ENCODE data around the gene LRFN5. TPM values are rescaled to one million over a fixed set of nuclear protein-coding genes. Genes with fewer than 3 reads are reported as not detected.

Gene LRFN5
- total and polyA plus RNA-seq, 2 of the 8 experiments (the other 6 are each of a cell fraction or from before 2014, with no cell fraction given): 0.85 to 4.7 TPM

DNA sequence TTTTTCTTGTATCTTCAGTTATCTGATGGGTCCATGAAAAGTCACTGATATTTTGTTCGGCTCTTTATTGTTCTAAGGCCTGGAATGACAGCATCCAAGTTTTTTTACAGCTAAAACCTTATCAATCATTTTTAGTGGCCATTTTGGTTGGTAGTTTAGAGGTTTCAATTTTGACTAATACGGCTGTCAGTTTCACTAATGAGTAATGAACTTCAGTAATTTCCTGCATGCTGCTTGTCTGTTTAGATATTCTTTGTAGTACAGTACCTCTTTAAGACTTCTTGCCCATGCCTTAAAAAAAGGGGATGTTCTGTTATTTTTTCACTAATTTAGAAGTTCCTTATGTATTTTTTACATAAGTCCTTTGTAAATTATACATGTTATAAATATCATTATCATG lies 176.7 kb downstream of the LRFN5 start:
- Histone ChIP-seq H3K56ac (replicated peaks; ENCODE audit: insufficient read length, low read depth, low read length) (no peak overlapping the region), H3K36me3 (ENCODE audit: control insufficient read depth in 2 of 4, insufficient read depth in 4 of 4, low read length in 3 of 4) (no peaks in the 10 kb centered on the region), H2BK12ac (ENCODE audit: low read depth, low read length) (no peak overlapping the region), H2AK5ac (ENCODE audit: low read depth, low read length) (no peak overlapping the region), H3K27me3 (replicated peaks in 1 of 4; ENCODE audit: control insufficient read depth in 3 of 4, extremely low read depth in 1 of 4, insufficient read depth in 3 of 4, low read length in 3 of 4) (no peaks in the 10 kb centered on the region), H3K79me1 (ENCODE audit: low read depth, low read length) (no peaks in the 10 kb centered on the region), H2BK20ac (ENCODE audit: low read length) (no peak overlapping the region), H4K8ac (ENCODE audit: extremely low read depth, insufficient read depth, low read length) (no peak overlapping the region), H4K20me1 (replicated peaks in 1 of 2; ENCODE audit: control insufficient read depth in 1 of 2, insufficient read depth in 2 of 2, low read length in 2 of 2) (no peaks in the 10 kb centered on the region), H3K14ac (ENCODE audit: insufficient read length) (no peak overlapping the region), H2AFZ (ENCODE audit: low read length) (peak overlapping the region; percentile 1; the same call in 1 of the 2 replicates), H3K4me1 (replicated peaks in 1 of 4; ENCODE audit: control insufficient read depth in 3 of 4, insufficient read depth in 4 of 4, low read length in 3 of 4) (no peaks in the 10 kb centered on the region), H4K91ac (replicated peaks; ENCODE audit: insufficient read length, low read length) (no peak overlapping the region), H2BK15ac (ENCODE audit: low read length) (no peak overlapping the region), H2BK120ac (replicated peaks; ENCODE audit: low read depth, low read length) (no peak overlapping the region), H3K27ac (ENCODE audit: low read depth, low read length) (no peak overlapping the region), H3K18ac (ENCODE audit: extremely low read depth, low read length) (no peak overlapping the region), H3K23me2 (ENCODE audit: low read depth, low read length) (no peaks in the 10 kb centered on the region), H3K9ac (replicated peaks in 1 of 4; ENCODE audit: extremely low read depth in 1 of 4, low read depth in 3 of 4, low read length in 3 of 4) (no peak overlapping the region), H3K9me3 (ENCODE audit: insufficient read depth in 2 of 2, low read depth in 1 of 2, low read length in 1 of 2) (no peaks in the 10 kb centered on the region), H3K79me2 (ENCODE audit: control insufficient read depth in 1 of 2, insufficient read depth in 2 of 2, low read length in 2 of 2) (no peaks in the 10 kb centered on the region), H3K23ac (ENCODE audit: insufficient read length) (no peak overlapping the region), H3K4me2 (ENCODE audit: insufficient read depth in 1 of 2, low read depth in 2 of 2, low read length in 2 of 2) (no peak overlapping the region), H4K5ac (ENCODE audit: insufficient read length, low read depth, low read length) (no peak overlapping the region), H3K4me3 (ENCODE audit: extremely low read depth in 1 of 4, insufficient read depth in 2 of 4, low read depth in 3 of 4, low read length in 4 of 4) (no peak overlapping the region), H3K4ac (replicated peaks; ENCODE audit: insufficient read length, low read depth, low read length) (no peak overlapping the region), H2BK5ac (ENCODE audit: low read depth, low read length) (no peak overlapping the region)
- WGBS, 2 experiments (ENCODE audit: extremely low coverage in 1 of 2, insufficient coverage in 1 of 2, insufficient read length in 1 of 2, insufficient replicate concordance in 2 of 2, low coverage in 1 of 2, low lambda C conversion rate in 2 of 2, missing lambda C conversion rate in 1 of 2): 91% methylated on average over 2 of the region's 2 CpGs; no CpG with 5 or more reads in 1 of the 2 experiments
- FAIRE-seq (no peak), DNase-seq (ENCODE audit: low read depth in 1 of 2, low spot score in 2 of 2) (no peak)
- ChIA-PET CTCF (ENCODE audit: partially characterized antibody) (no interaction called here), POLR2A (ENCODE audit: partially characterized antibody) (no interaction called here)
- TF ChIP-seq KDM4A (IDR thresholded peaks at IDR 0.05; ENCODE audit: low read depth, low read length, severe bottlenecking): no peak
- TF ChIP-seq JUND (IDR thresholded peaks at IDR 0.05; ENCODE audit: low read length): no peak
- TF ChIP-seq NANOG (IDR thresholded peaks at IDR 0.05; ENCODE audit: insufficient read depth, low read depth, low read length, poor library complexity, severe bottlenecking): no peak
- no peak for TF ChIP-seq TAF1 (IDR thresholded peaks at IDR 0.05; ENCODE audit: low read depth, low read length)
- TF ChIP-seq, protein P1, sequence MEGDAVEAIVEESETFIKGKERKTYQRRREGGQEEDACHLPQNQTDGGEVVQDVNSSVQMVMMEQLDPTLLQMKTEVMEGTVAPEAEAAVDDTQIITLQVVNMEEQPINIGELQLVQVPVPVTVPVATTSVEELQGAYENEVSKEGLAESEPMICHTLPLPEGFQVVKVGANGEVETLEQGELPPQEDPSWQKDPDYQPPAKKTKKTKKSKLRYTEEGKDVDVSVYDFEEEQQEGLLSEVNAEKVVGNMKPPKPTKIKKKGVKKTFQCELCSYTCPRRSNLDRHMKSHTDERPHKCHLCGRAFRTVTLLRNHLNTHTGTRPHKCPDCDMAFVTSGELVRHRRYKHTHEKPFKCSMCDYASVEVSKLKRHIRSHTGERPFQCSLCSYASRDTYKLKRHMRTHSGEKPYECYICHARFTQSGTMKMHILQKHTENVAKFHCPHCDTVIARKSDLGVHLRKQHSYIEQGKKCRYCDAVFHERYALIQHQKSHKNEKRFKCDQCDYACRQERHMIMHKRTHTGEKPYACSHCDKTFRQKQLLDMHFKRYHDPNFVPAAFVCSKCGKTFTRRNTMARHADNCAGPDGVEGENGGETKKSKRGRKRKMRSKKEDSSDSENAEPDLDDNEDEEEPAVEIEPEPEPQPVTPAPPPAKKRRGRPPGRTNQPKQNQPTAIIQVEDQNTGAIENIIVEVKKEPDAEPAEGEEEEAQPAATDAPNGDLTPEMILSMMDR (IDR thresholded peaks at IDR 0.05; ENCODE audit: control extremely low read depth in 1 of 3, insufficient read depth in 1 of 3, low read depth in 1 of 3, low read length in 3 of 3): no peak
- TF ChIP-seq KDM1A (IDR thresholded peaks at IDR 0.05; ENCODE audit: borderline replicate concordance, low read length): no peak
- TF ChIP-seq, protein P2, sequence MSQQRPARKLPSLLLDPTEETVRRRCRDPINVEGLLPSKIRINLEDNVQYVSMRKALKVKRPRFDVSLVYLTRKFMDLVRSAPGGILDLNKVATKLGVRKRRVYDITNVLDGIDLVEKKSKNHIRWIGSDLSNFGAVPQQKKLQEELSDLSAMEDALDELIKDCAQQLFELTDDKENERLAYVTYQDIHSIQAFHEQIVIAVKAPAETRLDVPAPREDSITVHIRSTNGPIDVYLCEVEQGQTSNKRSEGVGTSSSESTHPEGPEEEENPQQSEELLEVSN (IDR thresholded peaks at IDR 0.05): no peak

Measured in H1 (cell line).